GM18507 (cell line): Measurements from ENCODE around the gene ZBED4.

Experiments
- DNase-seq: peaks from one replicate; pipeline ENCODE4 v3.0.0; 2011; ENCODE audit warnings: low read depth; ENCODE audit not compliant: insufficient read length; ENCODE audit errors: extremely low spot score
- FAIRE-seq: peaks from 2 replicates; lab custom pipeline; 2011; peaks lifted over from hg19 to GRCh38; lab: Jason Lieb, UNC

The ZBED4 gene

DNA sequence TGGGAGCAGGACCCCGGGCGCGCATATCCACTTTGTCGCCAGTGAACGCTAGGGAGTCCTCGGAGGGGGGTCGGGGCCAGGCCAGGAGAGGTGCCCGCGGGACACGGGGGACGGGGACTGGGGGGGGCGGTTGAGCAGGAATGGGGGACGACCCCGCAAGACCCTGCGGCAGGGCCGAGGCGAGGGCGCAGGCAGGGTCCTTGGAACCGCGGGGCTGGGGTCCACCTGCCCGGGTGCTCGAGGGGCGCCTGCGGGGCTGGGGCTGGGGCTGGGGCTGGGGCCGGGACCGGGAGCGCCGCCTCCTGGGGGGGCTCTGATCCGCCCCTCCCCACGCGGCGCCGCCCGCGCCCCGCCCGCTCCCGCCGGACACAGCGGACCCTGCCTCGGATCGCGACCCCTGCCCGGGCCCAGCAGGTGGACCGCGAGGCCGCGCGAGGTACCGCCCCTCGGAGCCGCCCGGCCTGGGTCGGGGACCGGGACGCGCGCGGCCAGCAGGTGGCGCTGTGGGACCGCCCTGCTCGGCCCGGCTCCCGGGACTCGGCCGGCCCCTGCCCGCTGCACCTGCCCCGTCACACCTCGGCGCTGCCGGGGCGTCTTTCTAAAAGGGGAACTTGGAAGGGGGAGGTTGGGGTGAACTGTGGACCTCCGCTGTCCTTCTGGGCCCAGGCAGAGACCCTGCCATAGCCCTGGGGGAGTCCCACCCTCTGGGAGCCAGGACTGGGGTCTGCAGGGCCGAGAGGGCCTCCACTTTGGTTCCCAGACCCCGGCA is 75.8 kb downstream of the ZBED4 start:
- DNase-seq, result peak; percentile 63
- peak; percentile 77 for FAIRE-seq

GRCh38 chr22:49929994-49930575 is 76.4 kb downstream of the ZBED4 start:
- FAIRE-seq, result no peak
- DNase-seq, result no peak

GRCh38 chr22:49930596-49931412 is 77.2 kb downstream of the ZBED4 start:
- FAIRE-seq (peak; percentile 89), DNase-seq (no peak)

- DNase-seq (no peak), FAIRE-seq (no peak)
Measured at GRCh38 chr22:49933236-49934159, 79.9 kb downstream of the ZBED4 start.

DNA sequence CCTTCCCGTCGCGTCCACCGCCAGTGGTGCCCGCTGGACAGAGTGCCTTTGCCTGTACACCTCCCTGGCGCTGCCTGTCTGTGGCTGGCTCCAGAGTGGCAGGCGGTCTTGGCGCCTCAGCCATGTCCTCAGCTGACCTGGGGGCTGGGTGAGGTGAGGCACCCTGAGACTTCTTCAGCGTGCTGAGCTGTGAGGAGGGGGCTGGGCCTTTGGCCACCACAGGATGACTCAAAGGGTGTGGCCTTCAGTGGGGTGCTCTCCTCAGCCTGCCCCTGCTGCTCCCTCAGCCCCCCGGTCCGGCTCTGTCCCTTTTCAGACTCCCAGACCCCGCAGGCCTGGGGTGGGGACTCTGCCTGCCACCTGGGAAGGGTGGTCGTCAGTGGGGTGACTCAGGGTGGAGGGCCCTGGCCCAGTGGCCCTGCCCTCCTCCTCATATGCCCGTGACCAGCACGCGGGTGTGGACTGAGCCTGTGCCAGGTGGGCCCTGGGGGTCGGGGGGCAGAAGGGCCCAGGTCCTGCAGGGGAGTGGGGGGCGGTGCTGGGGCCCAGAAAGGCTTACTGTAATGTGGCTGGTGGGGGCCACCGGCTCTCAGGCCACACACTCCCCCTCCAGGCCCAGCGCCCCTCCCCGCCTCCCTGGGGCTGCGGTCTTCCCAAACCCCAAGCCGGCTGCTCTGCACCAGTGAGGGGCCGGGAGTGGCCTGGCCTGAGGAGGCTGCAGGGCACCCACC is 80.7 kb downstream of the ZBED4 start:
- no peak for FAIRE-seq

GRCh38 chr22:49934891-49935557 is 81.4 kb downstream of the ZBED4 start:
- peak; percentile 45 for DNase-seq
- FAIRE-seq, result no peak

More for the DNA sequence above, 80.7 kb downstream of the ZBED4 start:
- DNase-seq, result no peak

DNA sequence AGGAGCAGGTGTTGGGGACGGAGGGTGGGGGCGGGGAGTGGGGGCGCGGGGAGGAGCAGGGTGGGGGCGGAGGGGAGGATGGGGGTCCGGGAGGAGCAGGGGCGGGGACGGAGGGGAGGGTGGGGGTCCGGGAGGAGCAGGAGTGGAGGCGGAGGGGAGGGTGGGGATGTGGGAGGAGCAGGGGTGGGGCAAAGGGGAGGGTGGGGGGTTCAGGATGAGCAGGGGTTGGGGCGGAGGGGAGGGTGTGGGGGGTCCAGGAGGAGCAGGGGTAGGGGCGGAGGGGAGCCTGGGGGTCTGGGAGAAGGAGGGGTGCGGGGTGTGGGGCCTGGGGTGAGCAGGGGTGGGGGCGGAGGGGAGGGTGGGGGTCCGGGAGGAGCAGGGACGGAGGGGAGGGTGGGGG is 81.9 kb downstream of the ZBED4 start:
- FAIRE-seq (no peak), DNase-seq (no peak)

- FAIRE-seq (peak; percentile 87), DNase-seq (peak; percentile 63)
Measured at GRCh38 chr22:49936018-49936972, 82.7 kb downstream of the ZBED4 start.

DNA sequence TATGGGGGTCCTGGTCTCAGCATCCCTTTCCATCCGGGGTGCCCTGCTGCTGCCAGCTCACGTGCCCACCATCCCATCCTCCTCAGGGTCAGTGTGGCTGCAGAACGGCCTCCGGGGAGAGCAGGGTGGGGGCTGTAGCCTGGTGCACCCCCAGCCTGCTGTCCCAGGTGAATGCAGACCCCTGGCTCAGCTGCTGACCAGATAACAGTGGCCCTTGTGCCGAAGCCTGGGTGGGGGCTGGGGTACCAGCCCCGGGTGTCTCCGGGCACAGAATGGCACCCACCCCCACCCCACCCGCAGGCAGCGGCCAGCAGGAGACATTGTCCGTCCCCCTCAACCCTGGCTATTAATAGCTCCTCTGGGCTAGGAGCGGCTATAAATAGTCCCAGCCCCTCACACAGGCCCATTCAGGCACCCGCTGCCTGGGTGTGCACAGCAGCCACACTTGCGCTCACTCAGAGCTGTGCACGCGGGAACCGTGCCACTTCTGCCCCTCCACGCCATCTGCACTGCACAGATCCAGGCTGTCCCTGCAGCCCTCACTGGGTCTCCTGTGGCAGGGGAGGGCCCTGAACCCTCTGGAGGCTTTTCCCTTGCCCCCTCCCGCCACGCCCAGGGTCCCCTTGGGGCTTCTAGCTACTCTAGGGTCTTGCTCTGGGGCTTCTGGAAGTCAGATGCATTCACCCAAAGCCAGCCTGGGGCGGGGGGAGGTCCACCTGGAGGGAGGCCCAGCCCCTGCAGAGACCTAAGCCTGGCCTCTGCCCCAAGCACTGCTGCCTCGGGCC is 83.5 kb downstream of the ZBED4 start:
- DNase-seq, result no peak
- FAIRE-seq, result no peak

DNA sequence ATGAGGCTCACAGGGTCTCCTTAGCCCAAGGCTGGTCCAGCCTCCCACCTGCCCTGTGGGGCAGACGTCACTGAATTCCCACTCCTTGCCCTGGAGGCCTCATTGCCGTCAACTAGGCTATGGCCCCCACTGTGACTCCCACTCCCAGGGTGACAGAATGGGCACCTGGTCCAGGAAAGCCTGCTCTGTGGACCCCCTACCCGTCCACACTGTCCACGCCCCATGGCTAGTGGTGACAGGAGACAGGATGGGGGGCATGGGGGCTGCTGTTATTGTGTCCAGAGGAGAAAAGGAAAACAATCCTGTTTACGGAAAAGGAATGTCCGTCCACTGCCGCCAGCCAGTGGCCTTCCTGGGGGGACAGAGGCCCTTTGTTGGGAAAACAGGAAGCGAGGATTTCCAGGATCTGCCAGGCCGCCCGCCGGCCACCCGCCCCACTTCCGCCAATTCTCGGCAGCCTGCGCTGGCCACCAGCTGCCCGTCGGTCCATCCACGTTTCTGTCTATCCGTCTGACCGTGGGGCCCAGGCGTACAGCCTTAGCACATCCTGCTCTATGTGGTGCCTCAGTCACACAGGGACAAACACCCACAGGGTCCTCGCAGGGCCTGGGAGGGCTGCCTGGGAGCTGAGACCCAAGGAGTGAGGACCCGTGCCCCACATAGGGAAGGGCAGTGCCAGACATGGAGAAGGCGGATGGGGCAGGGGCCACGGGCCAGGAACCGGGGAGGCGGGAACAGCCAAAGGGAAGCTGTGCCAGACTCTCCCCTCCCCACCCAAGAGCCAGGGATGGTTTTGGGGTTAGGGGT is 84.3 kb downstream of the ZBED4 start:
- DNase-seq (no peak), FAIRE-seq (no peak)

GRCh38 chr22:49938565-49939136 is 85.0 kb downstream of the ZBED4 start:
- no peak for DNase-seq
- no peak for FAIRE-seq
